Ishikawa (cell line): ENCODE measurements around the gene C19orf47.

Source experiments
- CEBPB ChIP-seq: IDR thresholded peaks from 2 replicates; pipeline ENCODE4 v1.6.1; 2012
- CREB1 ChIP-seq: IDR thresholded peaks from 2 replicates; pipeline ENCODE4 v1.6.1; 2012; ENCODE audit warnings: low read depth
- EGR1 ChIP-seq: IDR thresholded peaks from 2 replicates; pipeline ENCODE4 v1.6.1; 2012
- EP300 ChIP-seq: IDR thresholded peaks from 2 replicates; pipeline ENCODE4 v1.6.1; 2012; ENCODE audit warnings: borderline replicate concordance
- FOXM1 ChIP-seq: IDR thresholded peaks from 2 replicates; pipeline ENCODE4 v1.6.1; 2012; ENCODE audit warnings: low read depth, borderline replicate concordance
- MAX ChIP-seq: IDR thresholded peaks from 2 replicates; pipeline ENCODE4 v1.6.1; 2012
- NFIC ChIP-seq: IDR thresholded peaks from 2 replicates; pipeline ENCODE4 v1.6.1; 2012
- RAD21 ChIP-seq: IDR thresholded peaks from 2 replicates; pipeline ENCODE4 v1.6.1; 2012; ENCODE audit warnings: low read depth
- TAF1 ChIP-seq: IDR thresholded peaks from 2 replicates; pipeline ENCODE4 v1.6.1; 2012; ENCODE audit warnings: low read depth, mild to moderate bottlenecking
- TCF12 ChIP-seq: IDR thresholded peaks from 2 replicates; pipeline ENCODE4 v1.6.1; 2012; ENCODE audit warnings: low read depth
- TEAD4 ChIP-seq: IDR thresholded peaks from 2 replicates; pipeline ENCODE4 v1.6.1; 2012
- USF1 ChIP-seq: IDR thresholded peaks from 2 replicates; pipeline ENCODE4 v1.6.1; 2012
- YY1 ChIP-seq: IDR thresholded peaks from 2 replicates; pipeline ENCODE4 v1.6.1; 2012; ENCODE audit warnings: low read depth
- ZBTB7A ChIP-seq: IDR thresholded peaks from 2 replicates; pipeline ENCODE4 v1.6.1; 2012; ENCODE audit warnings: low read depth
- TF ChIP-seq, protein P1 (sequence below): IDR thresholded peaks from 2 replicates; pipeline ENCODE4 v1.6.1; 2012; ENCODE audit warnings: low read depth, mild to moderate bottlenecking

The C19orf47 gene

DNA sequence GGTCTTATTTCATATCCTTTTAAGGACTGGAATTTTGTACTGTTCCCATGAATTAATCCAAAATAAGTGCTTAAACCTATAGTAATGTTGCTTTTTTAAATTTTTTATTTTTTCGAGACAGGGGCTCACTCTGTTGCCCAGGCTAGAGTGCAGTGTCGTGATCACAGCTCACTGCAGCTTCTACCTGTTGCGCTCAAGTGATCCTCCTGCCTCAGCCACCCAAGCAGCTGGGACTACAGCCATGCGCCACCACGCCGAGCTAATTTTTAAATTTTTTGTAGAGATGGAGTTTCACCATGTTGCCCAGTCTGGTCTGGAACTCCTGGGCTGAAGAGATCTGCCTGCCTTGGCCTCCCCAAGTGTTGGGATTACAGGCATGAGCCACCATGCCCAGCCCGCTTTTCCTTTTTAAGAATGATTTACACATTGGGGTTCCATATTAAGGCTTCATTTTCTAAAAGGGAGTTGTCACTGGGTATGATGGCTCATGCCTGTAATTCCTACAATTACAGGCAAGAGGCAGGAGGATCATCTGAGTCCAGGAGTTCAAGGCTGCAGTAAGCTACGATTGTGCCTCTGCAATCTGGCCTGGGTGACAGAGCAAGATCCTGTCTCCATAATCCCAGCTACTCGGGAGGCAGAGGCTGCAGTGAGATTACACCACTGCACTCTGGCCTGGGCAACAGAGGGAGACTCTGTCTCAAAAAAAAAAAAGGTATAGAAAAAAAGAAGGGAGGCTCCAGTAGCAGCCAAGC is 34.8 kb downstream of the C19orf47 start:
- no peak for TF ChIP-seq YY1
- TF ChIP-seq CREB1 = no peak
- TF ChIP-seq FOXM1 = no peak
- no peak for TF ChIP-seq TAF1
- TF ChIP-seq EGR1 = no peak
- TF ChIP-seq, protein P1, sequence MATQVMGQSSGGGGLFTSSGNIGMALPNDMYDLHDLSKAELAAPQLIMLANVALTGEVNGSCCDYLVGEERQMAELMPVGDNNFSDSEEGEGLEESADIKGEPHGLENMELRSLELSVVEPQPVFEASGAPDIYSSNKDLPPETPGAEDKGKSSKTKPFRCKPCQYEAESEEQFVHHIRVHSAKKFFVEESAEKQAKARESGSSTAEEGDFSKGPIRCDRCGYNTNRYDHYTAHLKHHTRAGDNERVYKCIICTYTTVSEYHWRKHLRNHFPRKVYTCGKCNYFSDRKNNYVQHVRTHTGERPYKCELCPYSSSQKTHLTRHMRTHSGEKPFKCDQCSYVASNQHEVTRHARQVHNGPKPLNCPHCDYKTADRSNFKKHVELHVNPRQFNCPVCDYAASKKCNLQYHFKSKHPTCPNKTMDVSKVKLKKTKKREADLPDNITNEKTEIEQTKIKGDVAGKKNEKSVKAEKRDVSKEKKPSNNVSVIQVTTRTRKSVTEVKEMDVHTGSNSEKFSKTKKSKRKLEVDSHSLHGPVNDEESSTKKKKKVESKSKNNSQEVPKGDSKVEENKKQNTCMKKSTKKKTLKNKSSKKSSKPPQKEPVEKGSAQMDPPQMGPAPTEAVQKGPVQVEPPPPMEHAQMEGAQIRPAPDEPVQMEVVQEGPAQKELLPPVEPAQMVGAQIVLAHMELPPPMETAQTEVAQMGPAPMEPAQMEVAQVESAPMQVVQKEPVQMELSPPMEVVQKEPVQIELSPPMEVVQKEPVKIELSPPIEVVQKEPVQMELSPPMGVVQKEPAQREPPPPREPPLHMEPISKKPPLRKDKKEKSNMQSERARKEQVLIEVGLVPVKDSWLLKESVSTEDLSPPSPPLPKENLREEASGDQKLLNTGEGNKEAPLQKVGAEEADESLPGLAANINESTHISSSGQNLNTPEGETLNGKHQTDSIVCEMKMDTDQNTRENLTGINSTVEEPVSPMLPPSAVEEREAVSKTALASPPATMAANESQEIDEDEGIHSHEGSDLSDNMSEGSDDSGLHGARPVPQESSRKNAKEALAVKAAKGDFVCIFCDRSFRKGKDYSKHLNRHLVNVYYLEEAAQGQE = no peak
- TF ChIP-seq MAX = no peak
- no peak for TF ChIP-seq TEAD4
- no peak for TF ChIP-seq RAD21
- no peak for TF ChIP-seq NFIC
- TF ChIP-seq TCF12 = no peak

GRCh38 chr19:40312533-40312932 is 35.7 kb downstream of the C19orf47 start:
- TF ChIP-seq TAF1 (no peak), FOXM1 (no peak), TEAD4 (no peak), EP300 (no peak), MAX (no peak), TCF12 (no peak)

DNA sequence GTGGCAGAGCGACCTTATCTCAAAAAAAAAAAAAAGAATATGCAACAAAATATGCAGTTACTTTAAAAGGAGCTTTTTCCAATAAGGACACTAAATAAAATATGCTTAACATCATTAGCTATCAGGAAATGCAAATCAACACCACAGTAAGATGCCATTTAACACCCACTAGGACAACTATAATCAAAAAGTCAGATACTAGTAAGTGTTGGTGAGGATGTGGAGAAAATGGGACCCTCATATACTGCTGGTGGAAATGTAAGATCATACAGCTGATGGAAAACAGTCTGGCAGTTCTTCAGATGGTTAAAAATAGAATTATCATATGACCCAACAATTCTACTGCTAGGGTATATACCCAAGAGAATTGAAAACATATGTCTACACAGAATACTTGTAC is 38.5 kb downstream of the C19orf47 start:
- TF ChIP-seq RAD21 = no peak
- no peak for TF ChIP-seq NFIC
- no peak for TF ChIP-seq EGR1
- TF ChIP-seq, protein P1 = no peak
- TF ChIP-seq TCF12 = no peak
- no peak for TF ChIP-seq TAF1
- TF ChIP-seq TEAD4 = no peak
- no peak for TF ChIP-seq FOXM1
- no peak for TF ChIP-seq MAX
- no peak for TF ChIP-seq CEBPB
- no peak for TF ChIP-seq ZBTB7A
- no peak for TF ChIP-seq CREB1
- no peak for TF ChIP-seq EP300
- no peak for TF ChIP-seq USF1
- TF ChIP-seq YY1 = no peak

- TF ChIP-seq RAD21 = peak; percentile 75
- no peak for TF ChIP-seq YY1
- TF ChIP-seq TAF1 = no peak
- TF ChIP-seq FOXM1 = no peak
- no peak for TF ChIP-seq EGR1
- TF ChIP-seq USF1 = no peak
Observed at GRCh38 chr19:40305403-40305802, 42.8 kb downstream of the C19orf47 start.

DNA sequence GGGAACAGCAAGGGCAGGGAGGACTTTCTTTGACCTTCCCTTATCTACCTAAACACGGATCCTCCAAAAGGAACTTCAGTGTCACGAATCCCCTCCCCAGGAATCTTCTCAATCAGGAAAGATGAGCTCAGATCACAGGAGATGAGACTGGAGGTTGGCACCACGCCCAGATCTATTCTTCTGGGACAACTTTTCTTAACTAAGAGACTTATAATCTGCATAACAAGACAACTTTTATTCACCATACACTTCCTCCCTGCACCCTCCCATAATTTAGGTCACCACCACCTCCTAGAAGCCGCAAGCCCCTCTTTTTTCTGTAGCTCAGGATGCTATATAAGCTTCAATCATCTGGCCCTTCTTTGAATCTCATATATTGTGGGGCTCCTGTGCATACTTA is 43.9 kb downstream of the C19orf47 start:
- TF ChIP-seq CREB1 = no peak
- no peak for TF ChIP-seq USF1
- TF ChIP-seq NFIC = no peak
- TF ChIP-seq EGR1 = no peak
- no peak for TF ChIP-seq CEBPB
- no peak for TF ChIP-seq FOXM1
- no peak for TF ChIP-seq RAD21
- TF ChIP-seq TEAD4 = no peak
- TF ChIP-seq MAX = no peak
- no peak for TF ChIP-seq TAF1
- no peak for TF ChIP-seq ZBTB7A
- TF ChIP-seq YY1 = no peak
- no peak for TF ChIP-seq TCF12
- TF ChIP-seq EP300 = no peak
- TF ChIP-seq, protein P1 = no peak
